Measurements from ENCODE around the gene GSE1.

The GSE1 gene

DNA sequence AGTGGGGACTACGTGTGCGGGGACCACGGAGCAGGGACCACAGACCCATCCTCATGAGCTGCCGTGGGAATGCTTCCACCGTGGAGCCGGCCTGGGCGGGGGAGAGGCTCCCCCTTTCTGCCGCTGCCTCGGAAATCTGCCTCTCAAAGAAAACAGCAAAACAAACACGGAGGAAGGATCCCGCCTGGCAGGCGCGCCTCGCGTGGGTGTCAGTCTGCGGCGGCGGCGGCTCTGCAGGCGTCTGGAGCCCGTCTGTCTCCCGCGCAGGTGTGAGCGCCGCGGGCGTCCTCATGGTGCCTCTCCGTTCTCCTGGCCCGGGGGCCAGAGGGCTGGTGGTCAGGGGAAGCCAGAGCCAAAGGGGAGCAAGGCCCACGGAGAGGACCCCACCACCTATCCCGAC, 27.5 kb downstream of the GSE1 start:
- TF ChIP-seq, protein P1, sequence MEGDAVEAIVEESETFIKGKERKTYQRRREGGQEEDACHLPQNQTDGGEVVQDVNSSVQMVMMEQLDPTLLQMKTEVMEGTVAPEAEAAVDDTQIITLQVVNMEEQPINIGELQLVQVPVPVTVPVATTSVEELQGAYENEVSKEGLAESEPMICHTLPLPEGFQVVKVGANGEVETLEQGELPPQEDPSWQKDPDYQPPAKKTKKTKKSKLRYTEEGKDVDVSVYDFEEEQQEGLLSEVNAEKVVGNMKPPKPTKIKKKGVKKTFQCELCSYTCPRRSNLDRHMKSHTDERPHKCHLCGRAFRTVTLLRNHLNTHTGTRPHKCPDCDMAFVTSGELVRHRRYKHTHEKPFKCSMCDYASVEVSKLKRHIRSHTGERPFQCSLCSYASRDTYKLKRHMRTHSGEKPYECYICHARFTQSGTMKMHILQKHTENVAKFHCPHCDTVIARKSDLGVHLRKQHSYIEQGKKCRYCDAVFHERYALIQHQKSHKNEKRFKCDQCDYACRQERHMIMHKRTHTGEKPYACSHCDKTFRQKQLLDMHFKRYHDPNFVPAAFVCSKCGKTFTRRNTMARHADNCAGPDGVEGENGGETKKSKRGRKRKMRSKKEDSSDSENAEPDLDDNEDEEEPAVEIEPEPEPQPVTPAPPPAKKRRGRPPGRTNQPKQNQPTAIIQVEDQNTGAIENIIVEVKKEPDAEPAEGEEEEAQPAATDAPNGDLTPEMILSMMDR (IDR thresholded peaks at IDR 0.05; ENCODE audit: control insufficient read depth, insufficient read depth, low read depth, low read length, missing control alignments), result no peak
- no peak overlapping the region for H3K4me3 ChIP-seq (ENCODE audit: control insufficient read depth, low read depth, low read length)
- no peak for DNase-seq (ENCODE audit: low read depth)

DNA sequence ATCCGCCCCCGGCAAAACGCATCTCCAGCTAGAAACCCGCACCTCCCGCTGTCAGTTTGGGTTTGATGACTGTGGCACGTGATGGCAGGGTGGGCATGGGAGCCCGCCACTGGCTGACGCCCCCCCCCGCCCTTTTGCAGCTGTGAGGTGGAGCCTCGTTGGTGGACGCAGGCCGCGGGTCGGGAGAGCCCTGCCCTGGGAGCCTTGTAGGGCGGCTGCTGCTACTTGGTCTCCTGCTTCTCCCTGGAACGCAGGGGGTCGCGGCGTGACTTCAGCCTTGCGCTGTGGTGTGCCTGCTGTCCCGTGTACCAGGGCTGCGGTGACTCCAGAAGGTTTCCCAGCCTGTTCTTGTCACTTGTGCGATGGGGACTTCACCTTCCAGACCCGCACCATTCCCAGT, 28.2 kb downstream of the GSE1 start:
- TF ChIP-seq, protein P1 (IDR thresholded peaks at IDR 0.05; ENCODE audit: control insufficient read depth, insufficient read depth, low read depth, low read length, missing control alignments), result no peak
- no peak for DNase-seq (ENCODE audit: low read depth)
- H3K4me3 ChIP-seq (ENCODE audit: control insufficient read depth, low read depth, low read length), result no peak overlapping the region

GRCh38 chr16:85641776-85642176, 28.7 kb downstream of the GSE1 start:
- TF ChIP-seq, protein P1 (IDR thresholded peaks at IDR 0.05; ENCODE audit: control insufficient read depth, insufficient read depth, low read depth, low read length, missing control alignments), result no peak
- DNase-seq (ENCODE audit: low read depth), result no peak
- no peak overlapping the region for H3K4me3 ChIP-seq (ENCODE audit: control insufficient read depth, low read depth, low read length)

DNA sequence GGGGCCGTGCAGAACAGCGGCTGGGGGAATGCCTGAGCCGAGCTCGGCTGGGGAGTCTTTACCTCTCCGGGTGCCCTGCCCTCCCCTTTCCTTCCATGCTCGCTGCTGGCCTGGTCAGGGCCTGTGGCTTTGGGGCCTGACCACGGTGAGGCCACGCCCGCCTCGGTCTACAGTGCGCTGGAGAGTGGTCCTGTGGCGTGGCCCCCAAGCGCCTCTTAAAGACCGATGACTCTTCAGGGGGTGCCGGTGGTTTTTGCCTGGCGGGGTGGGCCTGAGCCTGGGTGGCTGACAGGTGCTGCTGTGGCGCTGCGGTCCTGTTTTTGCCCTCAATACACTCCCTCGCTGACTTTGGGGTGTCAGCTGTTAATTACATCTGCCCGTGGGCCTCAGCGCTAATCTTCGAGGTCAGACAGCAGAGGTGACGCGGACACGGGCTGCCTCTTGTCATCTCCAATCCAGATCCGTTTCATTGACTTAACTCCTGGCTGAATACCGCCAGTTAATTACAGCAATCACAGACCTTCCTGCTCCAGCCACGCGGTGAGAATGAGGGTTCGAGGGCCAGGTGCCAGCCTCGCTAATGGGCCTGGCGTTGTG, 29.7 kb downstream of the GSE1 start:
- no peak overlapping the region for H3K4me3 ChIP-seq (ENCODE audit: control insufficient read depth, low read depth, low read length)
- TF ChIP-seq, protein P1 (IDR thresholded peaks at IDR 0.05; ENCODE audit: control insufficient read depth, insufficient read depth, low read depth, low read length, missing control alignments), result no peak
- no peak for DNase-seq (ENCODE audit: low read depth)

GRCh38 chr16:85643631-85644030, 30.5 kb downstream of the GSE1 start:
- TF ChIP-seq, protein P1 (IDR thresholded peaks at IDR 0.05; ENCODE audit: control insufficient read depth, insufficient read depth, low read depth, low read length, missing control alignments), result no peak
- H3K4me3 ChIP-seq (ENCODE audit: control insufficient read depth, low read depth, low read length), result no peak overlapping the region
- no peak for DNase-seq (ENCODE audit: low read depth)

DNA sequence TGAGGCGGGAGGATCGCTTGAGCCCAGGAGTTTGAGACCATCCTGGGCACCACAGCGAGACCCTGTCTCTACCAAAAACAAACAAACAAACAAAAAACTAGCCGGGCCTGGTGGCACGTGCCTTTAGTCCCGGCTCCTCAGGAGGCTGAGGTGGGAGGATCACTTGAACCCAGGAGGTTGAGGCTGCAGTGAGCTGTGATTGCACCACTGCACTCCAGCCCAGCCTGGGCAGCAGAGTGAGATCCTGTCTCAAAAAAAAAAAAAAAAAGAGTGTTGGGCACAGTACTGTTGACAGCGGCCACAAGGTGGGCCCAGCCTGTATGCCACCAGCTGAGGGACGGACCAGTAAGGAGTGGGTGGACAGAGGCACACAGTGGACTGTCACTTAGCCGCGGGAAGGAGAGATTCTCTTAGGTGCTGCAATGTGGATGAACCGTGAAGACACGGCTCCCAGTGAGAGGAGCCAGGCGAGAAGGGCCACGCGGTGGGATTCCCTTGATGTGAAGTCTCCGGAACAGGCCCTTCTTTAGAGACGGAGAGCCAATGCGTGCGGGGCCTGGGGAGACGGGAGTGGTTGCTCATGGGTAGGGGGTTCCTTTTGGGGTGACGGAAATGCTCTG, 31.1 kb downstream of the GSE1 start:
- H3K4me3 ChIP-seq (ENCODE audit: control insufficient read depth, low read depth, low read length), result no peak overlapping the region
- DNase-seq (ENCODE audit: low read depth), result no peak
- TF ChIP-seq, protein P1 (IDR thresholded peaks at IDR 0.05; ENCODE audit: control insufficient read depth, insufficient read depth, low read depth, low read length, missing control alignments), result no peak
